HUES48 (cell line): ENCODE measurements around the gene CACNA2D4.

ENCODE experiments used
- H3K27ac ChIP-seq: one replicate; pipeline ENCODE4 v1.7.0; 2013; ENCODE audit warnings: low read depth, low read length, inconsistent platforms
- H3K27me3 ChIP-seq: 2 replicates; pipeline ENCODE4 v1.6.1; 2013; ENCODE audit warnings: mild to moderate bottlenecking, low read length; ENCODE audit not compliant: control insufficient read depth, insufficient read depth
- H3K36me3 ChIP-seq: 2 replicates; pipeline ENCODE4 v1.6.1; 2013; ENCODE audit warnings: low read length; ENCODE audit not compliant: control insufficient read depth, insufficient read depth
- H3K4me1 ChIP-seq: 2 replicates; pipeline ENCODE4 v1.6.1; 2013; ENCODE audit warnings: mild to moderate bottlenecking, low read length; ENCODE audit not compliant: control insufficient read depth, insufficient read depth
- H3K4me3 ChIP-seq: 2 replicates; pipeline ENCODE4 v1.5.1; 2013; ENCODE audit warnings: mild to moderate bottlenecking, low read depth, low read length
- H3K9ac ChIP-seq: 2 replicates; pipeline ENCODE4 v1.6.1; 2013; ENCODE audit warnings: mild to moderate bottlenecking, low read depth, low read length, moderate library complexity
- H3K9me3 ChIP-seq: 2 replicates; pipeline ENCODE4 v1.6.1; 2013; ENCODE audit warnings: low read length; ENCODE audit not compliant: control insufficient read depth, insufficient read depth

The CACNA2D4 gene

GRCh38 chr12:1760566-1761382 is 157.7 kb downstream of the CACNA2D4 start:
- Histone ChIP-seq H3K27ac (no peak overlapping the region), H3K27me3 (no peaks in the 10 kb centered on the region), H3K9ac (no peak overlapping the region), H3K4me3 (no peak overlapping the region), H3K9me3 (no peaks in the 10 kb centered on the region), H3K36me3 (peaks cover 17% of the 10 kb centered on the region), H3K4me1 (peaks cover 11% of the 10 kb centered on the region; the same call in 1 of the 2 replicates)

DNA sequence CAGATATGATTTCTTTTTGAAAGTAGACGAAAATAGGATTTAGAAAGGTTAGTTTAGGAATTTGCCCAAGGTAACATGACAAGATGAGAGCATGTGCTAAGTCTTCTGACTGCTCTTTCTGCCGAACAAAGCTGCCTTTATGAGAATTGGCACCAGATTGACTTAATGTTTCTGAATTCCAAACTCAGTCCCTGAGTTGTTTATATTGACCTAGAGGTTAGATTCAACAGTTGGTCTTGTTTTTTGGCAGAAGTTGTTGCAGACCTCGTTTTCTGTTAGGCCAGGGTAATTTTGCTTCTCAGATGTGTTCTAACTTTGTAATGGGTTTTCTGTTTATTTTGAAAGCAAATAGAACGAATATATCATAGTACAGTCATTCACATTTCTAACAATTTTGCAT is 159.6 kb downstream of the CACNA2D4 start:
- H3K4me3 ChIP-seq, result no peak overlapping the region
- no peaks in the 10 kb centered on the region for H3K9me3 ChIP-seq
- no peak overlapping the region for H3K27ac ChIP-seq
- no peak overlapping the region for H3K9ac ChIP-seq
- H3K36me3 ChIP-seq, result peaks cover 27% of the 10 kb centered on the region
- no peaks in the 10 kb centered on the region for H3K27me3 ChIP-seq
- peaks cover 9% of the 10 kb centered on the region; the same call in 1 of the 2 replicates for H3K4me1 ChIP-seq

DNA sequence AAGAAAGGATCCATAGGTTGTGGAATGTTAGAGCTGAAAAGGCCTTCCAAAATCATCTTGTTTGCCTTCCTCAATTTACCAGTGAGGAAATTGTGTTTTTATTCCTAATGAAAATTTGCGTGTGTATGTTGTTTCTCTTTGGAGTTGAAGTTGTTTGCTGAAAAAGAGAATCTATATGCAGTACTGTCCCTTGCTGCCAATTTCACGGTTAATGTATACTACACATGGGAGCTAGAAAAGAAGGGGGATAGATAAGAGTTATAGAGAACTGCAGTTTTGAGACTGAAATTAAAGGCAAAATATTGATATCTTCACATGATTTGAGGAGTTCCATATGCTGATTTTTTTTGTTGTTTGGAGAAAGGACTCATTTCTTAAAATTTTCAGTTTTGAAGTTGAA is 160.1 kb downstream of the CACNA2D4 start:
- Histone ChIP-seq H3K36me3 (peaks cover 27% of the 10 kb centered on the region), H3K9ac (no peak overlapping the region), H3K4me1 (peaks cover 9% of the 10 kb centered on the region; the same call in 1 of the 2 replicates), H3K9me3 (no peaks in the 10 kb centered on the region), H3K4me3 (no peak overlapping the region), H3K27me3 (no peaks in the 10 kb centered on the region), H3K27ac (no peak overlapping the region)

DNA sequence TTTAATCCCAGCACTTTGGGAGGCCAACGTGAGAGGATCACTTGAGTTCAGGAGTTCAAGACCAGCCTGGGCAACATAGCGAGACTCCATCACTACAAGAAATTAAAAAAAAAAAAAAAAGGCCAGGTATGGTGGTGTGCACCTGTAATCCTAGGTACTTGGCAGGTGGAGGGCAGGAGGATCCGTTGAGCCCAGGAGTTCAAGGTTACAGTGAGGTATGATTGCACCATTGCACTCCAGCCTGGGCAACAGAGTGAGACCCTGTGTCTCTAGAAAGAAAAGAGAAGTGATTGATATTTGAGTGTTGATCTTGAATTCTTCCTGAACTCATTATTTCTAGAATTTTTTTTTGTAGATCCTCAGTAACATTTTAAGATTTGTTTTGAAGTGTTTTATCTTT is 168.2 kb downstream of the CACNA2D4 start:
- no peak overlapping the region for H3K27ac ChIP-seq
- no peak overlapping the region for H3K9ac ChIP-seq
- no peaks in the 10 kb centered on the region for H3K4me1 ChIP-seq
- no peaks in the 10 kb centered on the region for H3K27me3 ChIP-seq
- H3K36me3 ChIP-seq, result peaks cover 7% of the 10 kb centered on the region
- no peak overlapping the region for H3K4me3 ChIP-seq
- H3K9me3 ChIP-seq, result no peaks in the 10 kb centered on the region; the same call in 1 of the 2 replicates

DNA sequence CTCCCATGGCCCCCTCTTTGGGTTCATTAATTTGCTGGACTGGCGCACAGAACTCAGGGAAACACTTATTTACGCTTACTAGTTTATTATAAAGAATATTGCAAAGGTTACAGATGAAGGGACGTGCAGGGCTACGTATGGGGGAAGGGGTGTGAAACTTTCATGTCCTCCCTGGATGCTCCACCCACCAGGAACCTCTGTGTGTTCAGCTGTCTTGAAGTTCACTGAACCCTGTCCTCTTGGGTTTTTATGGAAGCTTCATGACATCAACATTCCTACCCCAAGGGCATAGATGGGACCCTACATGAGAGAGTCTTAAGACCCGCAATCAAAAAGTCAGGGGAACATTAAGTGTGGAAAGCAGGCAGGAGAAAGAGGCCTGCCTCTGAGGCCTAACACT is 169.4 kb downstream of the CACNA2D4 start:
- Histone ChIP-seq H3K4me3 (no peak overlapping the region), H3K9me3 (no peaks in the 10 kb centered on the region; the same call in 1 of the 2 replicates), H3K27me3 (no peaks in the 10 kb centered on the region), H3K4me1 (0 out of 2 replicates have a peak, but pooled peaks cover 3% of the 10 kb centered on the region), H3K27ac (no peak overlapping the region), H3K36me3 (no peaks in the 10 kb centered on the region; the same call in 1 of the 2 replicates), H3K9ac (no peak overlapping the region)

- Histone ChIP-seq H3K4me3 (no peak overlapping the region), H3K4me1 (0 out of 2 replicates have a peak, but pooled peaks cover 3% of the 10 kb centered on the region), H3K9me3 (no peaks in the 10 kb centered on the region; the same call in 1 of the 2 replicates), H3K27ac (no peak overlapping the region), H3K27me3 (no peaks in the 10 kb centered on the region), H3K36me3 (no peaks in the 10 kb centered on the region), H3K9ac (no peak overlapping the region)
Observed at GRCh38 chr12:1747609-1748008, 170.8 kb downstream of the CACNA2D4 start.

DNA sequence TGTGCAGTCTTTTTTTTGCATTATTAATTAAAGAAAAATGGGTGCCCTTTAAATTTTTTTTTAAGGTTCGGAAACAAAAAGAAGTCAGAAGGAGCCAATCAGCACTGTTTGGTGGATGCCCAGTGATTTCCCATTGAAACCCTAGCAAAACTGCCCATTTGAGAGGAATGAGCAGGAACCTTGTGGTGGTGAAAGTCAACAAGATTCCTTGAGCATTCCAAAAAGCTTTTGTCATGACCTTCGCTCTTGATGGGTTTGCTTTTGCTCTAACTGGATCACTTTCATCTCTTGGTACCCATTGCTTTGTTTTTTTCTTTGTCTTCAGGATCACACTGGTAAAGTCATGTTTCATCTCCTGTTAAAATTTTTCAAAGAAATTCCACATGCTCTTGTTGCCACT is 173.5 kb downstream of the CACNA2D4 start:
- H3K9me3 ChIP-seq, result no peaks in the 10 kb centered on the region; the same call in 1 of the 2 replicates

More for the DNA sequence above, 173.5 kb downstream of the CACNA2D4 start:
- Histone ChIP-seq H3K27ac (peak overlapping the region; percentile 57), H3K4me3 (no peak overlapping the region), H3K4me1 (0 out of 2 replicates have a peak, but pooled peaks cover 7% of the 10 kb centered on the region), H3K36me3 (no peaks in the 10 kb centered on the region), H3K9ac (no peak overlapping the region), H3K27me3 (no peaks in the 10 kb centered on the region)
